GM12801 (cell line): ENCODE results near the gene DVL3.

Source experiments
- TF ChIP-seq, protein P1 (sequence below): IDR thresholded peaks from one replicate; pipeline ENCODE4 v1.5.1; 2011; ENCODE audit warnings: control low read depth; ENCODE audit not compliant: insufficient read length; ENCODE audit errors: extremely low read depth

DVL3 gene

DNA sequence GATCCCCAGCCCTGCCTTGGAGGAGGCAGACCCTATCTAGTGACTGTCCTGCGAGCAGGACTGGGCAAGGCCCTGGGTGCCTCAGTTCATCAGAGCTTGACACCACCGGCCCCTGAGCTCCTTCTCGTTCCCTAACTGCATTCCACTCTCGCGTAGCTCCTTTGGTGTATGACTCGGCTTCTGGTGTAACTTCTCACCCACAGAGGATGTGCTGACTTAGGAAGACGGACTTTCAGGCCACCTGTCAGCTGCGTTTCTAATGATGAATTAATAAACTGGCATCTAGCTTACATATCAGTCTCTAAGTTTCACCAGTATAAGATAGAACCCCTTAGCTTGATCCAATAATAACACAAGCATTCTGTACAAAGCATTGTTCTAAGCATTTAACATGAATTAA is 48.3 kb downstream of the DVL3 start:
- TF ChIP-seq, protein P1, sequence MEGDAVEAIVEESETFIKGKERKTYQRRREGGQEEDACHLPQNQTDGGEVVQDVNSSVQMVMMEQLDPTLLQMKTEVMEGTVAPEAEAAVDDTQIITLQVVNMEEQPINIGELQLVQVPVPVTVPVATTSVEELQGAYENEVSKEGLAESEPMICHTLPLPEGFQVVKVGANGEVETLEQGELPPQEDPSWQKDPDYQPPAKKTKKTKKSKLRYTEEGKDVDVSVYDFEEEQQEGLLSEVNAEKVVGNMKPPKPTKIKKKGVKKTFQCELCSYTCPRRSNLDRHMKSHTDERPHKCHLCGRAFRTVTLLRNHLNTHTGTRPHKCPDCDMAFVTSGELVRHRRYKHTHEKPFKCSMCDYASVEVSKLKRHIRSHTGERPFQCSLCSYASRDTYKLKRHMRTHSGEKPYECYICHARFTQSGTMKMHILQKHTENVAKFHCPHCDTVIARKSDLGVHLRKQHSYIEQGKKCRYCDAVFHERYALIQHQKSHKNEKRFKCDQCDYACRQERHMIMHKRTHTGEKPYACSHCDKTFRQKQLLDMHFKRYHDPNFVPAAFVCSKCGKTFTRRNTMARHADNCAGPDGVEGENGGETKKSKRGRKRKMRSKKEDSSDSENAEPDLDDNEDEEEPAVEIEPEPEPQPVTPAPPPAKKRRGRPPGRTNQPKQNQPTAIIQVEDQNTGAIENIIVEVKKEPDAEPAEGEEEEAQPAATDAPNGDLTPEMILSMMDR, result no peak

DNA sequence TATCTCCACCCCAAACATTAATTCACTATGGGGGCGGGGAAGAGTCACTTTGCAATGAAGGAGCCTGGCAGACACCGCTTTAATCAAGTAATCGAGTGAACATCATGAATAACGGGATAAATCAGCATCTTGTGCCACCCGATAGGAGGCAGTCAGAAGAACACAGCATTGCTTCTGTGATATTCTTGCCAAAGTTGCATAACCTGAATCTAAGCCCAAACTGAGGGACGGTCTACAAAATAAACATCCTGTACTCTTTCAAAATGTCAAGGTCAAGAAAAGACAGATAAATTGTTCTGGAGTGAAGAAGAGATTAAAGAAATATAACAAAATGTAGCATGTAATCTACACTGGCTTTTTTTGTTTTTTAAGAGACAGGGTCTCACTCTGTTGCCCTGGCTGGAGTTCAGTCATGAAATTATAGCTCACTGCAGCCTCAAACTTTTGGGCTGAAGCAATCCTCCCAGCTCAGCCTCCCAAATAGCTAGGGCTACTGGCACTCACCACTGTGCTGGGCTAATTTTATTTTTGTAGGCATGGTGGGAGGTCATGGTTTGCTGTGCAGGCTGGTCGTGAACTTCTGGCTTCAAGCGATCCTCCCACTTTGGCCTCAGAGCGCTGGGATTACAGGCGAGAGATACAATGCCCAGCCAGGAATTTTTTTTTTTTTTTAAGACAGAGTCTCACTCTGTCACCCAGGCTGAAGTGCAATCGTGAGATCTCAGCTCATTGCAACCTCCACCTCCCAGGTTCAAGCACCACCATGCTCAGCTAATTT is 54.2 kb downstream of the DVL3 start:
- TF ChIP-seq, protein P1, result no peak

DNA sequence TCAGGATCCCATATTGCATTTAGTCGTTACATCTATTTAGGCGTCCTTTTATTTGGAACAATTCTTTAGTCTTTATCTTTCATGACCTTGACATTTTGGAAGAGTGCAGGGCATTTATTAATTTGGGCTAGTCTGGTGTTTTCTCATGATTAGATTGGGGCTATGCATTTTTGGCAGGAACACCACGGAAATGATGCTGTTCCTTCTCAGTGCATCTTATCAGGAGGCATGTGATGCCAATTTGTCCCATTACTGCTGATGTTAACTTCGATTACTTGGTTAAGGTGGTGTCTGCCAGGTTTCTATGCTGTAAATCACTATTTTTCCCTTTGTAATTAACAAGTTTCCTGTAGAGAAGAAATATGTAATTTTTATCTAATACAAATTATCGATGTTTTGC is 56.1 kb downstream of the DVL3 start:
- TF ChIP-seq, protein P1, result no peak

DNA sequence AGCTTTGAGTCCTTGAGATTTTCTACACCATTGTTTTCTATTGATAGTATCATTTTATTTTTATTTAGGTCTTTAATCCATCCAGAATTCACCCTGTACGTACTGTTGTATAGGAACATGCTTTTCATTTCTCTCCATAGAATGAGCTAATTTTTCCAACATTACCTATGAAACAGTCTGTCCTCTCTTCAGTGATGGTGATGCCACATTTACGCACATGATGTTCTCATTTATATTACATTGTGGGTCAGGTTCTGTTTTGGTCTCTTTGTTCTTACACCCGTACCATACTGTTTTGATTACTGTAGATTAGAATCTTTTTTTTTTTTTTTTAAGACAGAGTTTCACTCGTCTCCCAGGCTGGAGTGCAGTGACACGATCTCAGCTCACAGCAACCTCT is 56.5 kb downstream of the DVL3 start:
- TF ChIP-seq, protein P1, result no peak

DNA sequence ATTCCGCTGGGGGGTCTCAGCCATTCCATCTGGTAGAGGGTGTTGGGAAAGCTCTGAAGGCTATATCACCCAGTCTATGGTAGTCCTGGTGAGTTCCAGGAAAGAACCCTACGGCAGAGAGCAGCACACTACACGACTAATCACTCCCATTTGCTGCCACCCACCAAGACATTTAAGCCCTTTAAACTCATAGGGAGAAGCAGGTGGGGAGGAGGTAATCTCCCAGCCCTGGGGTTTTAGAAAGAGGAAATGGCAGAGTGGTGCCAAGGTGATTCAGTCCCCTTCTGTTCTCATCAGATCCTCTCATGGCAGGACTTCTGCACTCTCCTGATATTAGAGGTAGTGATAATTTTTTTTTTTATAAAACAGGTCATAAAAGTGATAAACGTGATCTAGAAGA is 63.6 kb downstream of the DVL3 start:
- TF ChIP-seq, protein P1, result no peak

DNA sequence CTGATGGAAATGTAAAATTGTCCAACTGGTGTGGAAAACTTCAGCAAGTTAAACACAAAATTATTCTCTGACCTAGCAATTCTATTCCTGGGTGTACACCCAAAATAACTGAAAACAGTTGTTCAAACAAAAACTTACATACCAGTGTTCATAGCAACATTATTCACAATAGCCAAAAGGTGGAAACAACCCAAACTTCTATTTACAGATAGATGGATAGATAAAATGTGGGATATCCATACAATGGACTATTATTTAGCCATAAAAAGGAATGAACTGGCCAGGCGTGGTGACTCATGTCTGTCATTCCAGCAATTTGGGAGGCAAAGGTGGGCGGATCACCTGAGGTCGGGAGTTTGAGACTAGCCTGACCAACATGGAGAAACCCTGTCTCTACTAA is 67.3 kb downstream of the DVL3 start:
- TF ChIP-seq, protein P1, result no peak
